Esophagus squamous epithelium (tissue), 4 donors: ENCODE data around the gene PARVA.

Experiments used
- POLR2A ChIP-seq, 4 donors: fragments of 450-650 bp; IDR thresholded peaks; one replicate each; pipeline ENCODE4 v1.6.1; 2017; ENCODE audit warnings: antibody characterized with exemption in 4 of 4, mild to moderate bottlenecking in 4 of 4, moderate library complexity in 3 of 4
- TF ChIP-seq, protein P1 (sequence below), 6 experiments: fragments of 450-650 bp in 4 of 6; fragments of 200-600 bp in 2 of 6; sonication (generic) in 2 of 6; IDR thresholded peaks; one replicate each; pipeline ENCODE4 v1.5.1; 2016 to 2019; ENCODE audit warnings: antibody characterized with exemption in 6 of 6, mild to moderate bottlenecking in 4 of 6, moderate library complexity in 4 of 6

GRCh38 chr11:12478743-12479142 is 101.4 kb downstream of the PARVA start:
- TF ChIP-seq, protein P1, sequence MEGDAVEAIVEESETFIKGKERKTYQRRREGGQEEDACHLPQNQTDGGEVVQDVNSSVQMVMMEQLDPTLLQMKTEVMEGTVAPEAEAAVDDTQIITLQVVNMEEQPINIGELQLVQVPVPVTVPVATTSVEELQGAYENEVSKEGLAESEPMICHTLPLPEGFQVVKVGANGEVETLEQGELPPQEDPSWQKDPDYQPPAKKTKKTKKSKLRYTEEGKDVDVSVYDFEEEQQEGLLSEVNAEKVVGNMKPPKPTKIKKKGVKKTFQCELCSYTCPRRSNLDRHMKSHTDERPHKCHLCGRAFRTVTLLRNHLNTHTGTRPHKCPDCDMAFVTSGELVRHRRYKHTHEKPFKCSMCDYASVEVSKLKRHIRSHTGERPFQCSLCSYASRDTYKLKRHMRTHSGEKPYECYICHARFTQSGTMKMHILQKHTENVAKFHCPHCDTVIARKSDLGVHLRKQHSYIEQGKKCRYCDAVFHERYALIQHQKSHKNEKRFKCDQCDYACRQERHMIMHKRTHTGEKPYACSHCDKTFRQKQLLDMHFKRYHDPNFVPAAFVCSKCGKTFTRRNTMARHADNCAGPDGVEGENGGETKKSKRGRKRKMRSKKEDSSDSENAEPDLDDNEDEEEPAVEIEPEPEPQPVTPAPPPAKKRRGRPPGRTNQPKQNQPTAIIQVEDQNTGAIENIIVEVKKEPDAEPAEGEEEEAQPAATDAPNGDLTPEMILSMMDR (IDR thresholded peaks at IDR 0.05), result no peak
- TF ChIP-seq POLR2A (IDR thresholded peaks at IDR 0.05), result no peak
